ENCODE measurements around the gene FLG2. TPM values are rescaled to one million over a fixed set of nuclear protein-coding genes. Genes with fewer than 3 reads are reported as not detected.
"Not testable (repeated sequence)": the region's sequence is repeated elsewhere in the genome, so short reads cannot be mapped to it uniquely, and the experiment has no call there.

Gene FLG2
- total RNA-seq, 4 donors from 2014 or later: 0.11 to 0.19 (median 0.13) TPM; not detected in 1

- WGBS, 2 donors: 96 to 97% methylated on average over 4 to 5 of the region's 12 CpGs
- H3K4me3 ChIP-seq; H3K27ac ChIP-seq; intact Hi-C loops (cut with DNase I); H3K27me3 ChIP-seq; DNase-seq; H3K36me3 ChIP-seq; H3K9me3 ChIP-seq; H3K4me1 ChIP-seq: not testable (repeated sequence)
Measured at GRCh38 chr1:152304773-152305172, 55.0 kb downstream of the FLG2 start.

DNA sequence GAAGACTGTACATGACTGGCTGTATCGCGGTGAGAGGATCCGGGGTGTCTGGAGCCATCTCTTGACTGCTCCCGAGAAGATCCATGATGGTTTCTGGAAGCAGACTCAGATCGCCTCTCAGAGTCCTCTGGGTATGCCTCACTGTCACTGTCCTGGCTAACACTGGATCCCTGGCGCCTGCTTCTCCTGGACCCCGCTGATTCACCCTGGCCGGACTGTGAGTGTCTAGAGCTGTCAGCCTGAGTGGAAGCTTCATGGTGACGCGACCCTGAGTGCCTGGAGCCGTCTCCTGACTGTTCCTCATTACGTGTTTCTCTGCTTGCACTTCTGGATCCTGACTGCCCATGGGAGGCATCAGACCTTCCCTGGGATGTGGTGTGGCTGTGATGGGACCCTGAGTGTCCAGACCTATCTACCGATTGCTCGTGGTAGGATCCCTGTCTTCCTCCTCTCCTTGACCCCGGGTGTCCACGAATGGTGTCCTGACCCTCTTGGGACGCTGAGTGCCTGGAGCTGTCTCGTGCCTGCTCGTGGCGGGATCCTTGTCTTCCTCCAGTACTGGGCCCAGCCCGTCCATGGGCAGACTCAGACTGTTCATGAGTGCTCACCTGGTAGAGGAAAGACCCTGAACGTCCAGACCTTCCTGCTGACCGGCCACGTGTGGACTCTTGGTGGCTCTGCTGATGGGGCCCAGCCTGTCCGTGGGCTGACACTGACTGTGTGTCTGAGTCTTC is 56.5 kb downstream of the FLG2 start:
- H3K4me1 ChIP-seq; intact Hi-C loops (cut with DNase I); H3K27me3 ChIP-seq; H3K36me3 ChIP-seq; DNase-seq; H3K27ac ChIP-seq; H3K4me3 ChIP-seq; H3K9me3 ChIP-seq: not testable (repeated sequence)
- 91 to 96% methylated on average over 8 to 14 of the region's 25 CpGs for WGBS, 2 donors

Small RNA genes lying within 50 kb of the gene (small RNA-seq; reads per million reads assigned to genes)
- gene HMGN3P1: 0 reads per million in 4 donors

Other genes starting within 250 kb of the FLG2 start
- gene TCHH, start 244.6 kb downstream of the FLG2 start, total RNA-seq: under 1 TPM; 0.18 to 0.44 (median 0.19) TPM
- gene RPTN, start 200.8 kb downstream of the FLG2 start, total RNA-seq: under 1 TPM; 0.09 to 0.95 (median 0.14) TPM
- under 1 TPM in 1 of 4 donors, not detected in 3; 0.18 TPM for gene HRNR, start 135.8 kb downstream of the FLG2 start, total RNA-seq
- gene FLG, start 34.8 kb downstream of the FLG2 start, total RNA-seq: 10 to 100 TPM in 1 of 4 donors, 1 to 10 TPM in 2, under 1 TPM in 1; 0.94 to 21.1 (median 4.3) TPM
- gene CRNN, start 54.3 kb upstream of the FLG2 start, total RNA-seq: 1,000 to 10,000 TPM; 1,263 to 5,310 (median 2,301) TPM
- gene LCE5A, start 150.8 kb upstream of the FLG2 start, total RNA-seq: 1 to 10 TPM in 1 of 4 donors, not detected in 3; 1.2 TPM
- 100 to 1,000 TPM in 3 of 4 donors, 10 to 100 TPM in 1; 87.9 to 720 (median 367) TPM for gene CRCT1, start 154.5 kb upstream of the FLG2 start, total RNA-seq
- 10 to 100 TPM in 1 of 4 donors, 1 to 10 TPM in 2, under 1 TPM in 1; 0.76 to 10.0 (median 2.4) TPM for gene LCE3E, start 206.8 kb upstream of the FLG2 start, total RNA-seq
- gene LCE3D, start 220.5 kb upstream of the FLG2 start, total RNA-seq: 10 to 100 TPM in 1 of 4 donors, not detected in 3; 19.2 TPM
- not detected for gene LCE3C, start 240.2 kb upstream of the FLG2 start, total RNA-seq

Measured in esophagus squamous epithelium (tissue), 5 donors.